SK-N-SH (cell line): ENCODE measurements around the gene UPK1B. TPM values are rescaled to one million over a fixed set of nuclear protein-coding genes. Genes with fewer than 3 reads are reported as not detected.

Experiments used
- CTCF ChIA-PET: fragments of 300-600, 350-600 bp; formaldehyde crosslinking; extraction: SDS; loops from one replicate; lab custom pipeline; 2021; lab: Yijun Ruan, JAX
- POLR2A ChIA-PET: fragments of 350-600 bp; sonication (Branson Sonifier 250); formaldehyde crosslinking; extraction: SDS; loops from one replicate; lab custom pipeline; 2020; ENCODE audit warnings: antibody characterized with exemption, inconsistent platforms; lab: Yijun Ruan, JAX
- DNase-seq: peaks from one replicate; pipeline ENCODE4 v3.0.0; 2012
- H2AFZ ChIP-seq: fragments of 200-600 bp; sonication (generic); 2 replicates; pipeline ENCODE4 v1.8.1; 2016; ENCODE audit warnings: antibody characterized with exemption, mild to moderate bottlenecking, low read depth
- H3F3A ChIP-seq: fragments of 200-600 bp; sonication (generic); replicated peaks from 2 replicates; pipeline ENCODE3; 2016; ENCODE audit warnings: antibody characterized with exemption, mild to moderate bottlenecking; ENCODE audit not compliant: insufficient read depth
- H3K27ac ChIP-seq, 2 experiments: fragments of 200-500 bp in 1 of 2; fragments of 200-600 bp in 1 of 2; sonication (Bioruptor generic) in 1 of 2; sonication (generic), shearing (Covaris generic) in 1 of 2; 2 replicates each; pipeline versions ENCODE4 v1.5.1 to v1.6.1; 2014 to 2016; ENCODE audit warnings: low read depth in 2 of 2, inconsistent platforms in 1 of 2, low read length in 1 of 2, mild to moderate bottlenecking in 1 of 2, mixed read lengths in 1 of 2
- H3K27me3 ChIP-seq: fragments of 200-600 bp; sonication (generic), shearing (Covaris generic); 2 replicates; pipeline ENCODE4 v1.6.1; 2016; ENCODE audit warnings: mixed run types; ENCODE audit not compliant: insufficient read depth
- H3K36me3 ChIP-seq, 2 experiments: fragments of 200-500 bp in 1 of 2; fragments of 200-600 bp in 1 of 2; sonication (Bioruptor generic) in 1 of 2; sonication (generic) in 1 of 2; replicated peaks in 1 of 2; 2 replicates each; pipeline versions ENCODE3 to v1.5.1; 2014 to 2016; ENCODE audit warnings: low read length in 1 of 2, mild to moderate bottlenecking in 1 of 2; ENCODE audit not compliant: insufficient read depth in 2 of 2, control insufficient read depth in 1 of 2
- H3K4me1 ChIP-seq, 2 experiments: fragments of 200-500 bp in 1 of 2; fragments of 200-600 bp in 1 of 2; sonication (Bioruptor generic) in 1 of 2; sonication (generic), shearing (Covaris generic) in 1 of 2; 2 replicates each; pipeline versions ENCODE4 v1.5.1 to v1.6.1; 2014 to 2016; ENCODE audit warnings: low read depth in 1 of 2, low read length in 1 of 2, mixed run types in 1 of 2; ENCODE audit not compliant: insufficient read depth in 2 of 2, control insufficient read depth in 1 of 2
- H3K4me2 ChIP-seq: fragments of 200-600 bp; sonication (generic), shearing (Covaris generic); 2 replicates; pipeline ENCODE4 v1.6.1; 2017; ENCODE audit warnings: mixed run types
- H3K4me3 ChIP-seq, 2 experiments: fragments of 200-500 bp in 1 of 2; fragments of 200-600 bp in 1 of 2; sonication (Bioruptor generic) in 1 of 2; sonication (generic), shearing (Covaris generic) in 1 of 2; 2 replicates each; pipeline versions ENCODE4 v1.5.1 to v1.8.1; 2014 to 2016; ENCODE audit warnings: low read depth in 2 of 2, inconsistent platforms in 1 of 2, low read length in 1 of 2, mild to moderate bottlenecking in 1 of 2, mixed read lengths in 1 of 2, moderate library complexity in 1 of 2
- H3K79me2 ChIP-seq: fragments of 200-600 bp; sonication (generic); 2 replicates; pipeline ENCODE4 v1.8.1; 2017; ENCODE audit warnings: mild to moderate bottlenecking; ENCODE audit not compliant: insufficient read depth
- H3K9ac ChIP-seq: fragments of 200-600 bp; sonication (generic); 2 replicates; pipeline ENCODE4 v1.6.1; 2017; ENCODE audit warnings: mixed run types
- H3K9me2 ChIP-seq: fragments of 200-600 bp; sonication (generic); 2 replicates; pipeline ENCODE4 v1.6.1; 2017; ENCODE audit warnings: mixed run types
- H3K9me3 ChIP-seq: fragments of 200-600 bp; sonication (generic); 2 replicates; pipeline ENCODE4 v1.6.1; 2017; ENCODE audit warnings: mixed run types, mild to moderate bottlenecking, moderate library complexity
- H4K20me1 ChIP-seq: fragments of 200-600 bp; sonication (generic); 2 replicates; pipeline ENCODE4 v1.6.1; 2017; ENCODE audit warnings: mild to moderate bottlenecking, mixed run types; ENCODE audit not compliant: insufficient read depth
- CTCF ChIP-seq: fragments of 200-600 bp; sonication (generic); IDR thresholded peaks from 2 replicates; pipeline ENCODE4 v1.6.1; 2017; ENCODE audit warnings: antibody characterized with exemption, mild to moderate bottlenecking, moderate library complexity
- ELF1 ChIP-seq: IDR thresholded peaks from 2 replicates; pipeline ENCODE4 v1.4.0; 2012
- FOXM1 ChIP-seq: IDR thresholded peaks from 2 replicates; pipeline ENCODE4 v1.4.0; 2012; ENCODE audit warnings: low read depth, mild to moderate bottlenecking
- GATA2 ChIP-seq: sonication (generic); formaldehyde crosslinking; IDR thresholded peaks from 2 replicates; pipeline ENCODE4 v1.5.0; 2020; ENCODE audit warnings: mild to moderate bottlenecking, missing genetic modification reagents
- JUND ChIP-seq: IDR thresholded peaks from 2 replicates; pipeline ENCODE4 v1.4.0; 2012
- MAX ChIP-seq: IDR thresholded peaks from 2 replicates; pipeline ENCODE4 v1.4.0; 2012; ENCODE audit warnings: low read depth
- MXI1 ChIP-seq: IDR thresholded peaks from 2 replicates; pipeline ENCODE4 v1.6.1; 2012; ENCODE audit warnings: mild to moderate bottlenecking, low read depth, low read length, improper control_type of control experiment
- PBX3 ChIP-seq: IDR thresholded peaks from 2 replicates; pipeline ENCODE4; 2012
- RCOR1 ChIP-seq: fragments of 150-350 bp; IDR thresholded peaks from 2 replicates; pipeline ENCODE4 v1.6.1; 2017; ENCODE audit warnings: antibody characterized with exemption, low read length
- REST ChIP-seq: IDR thresholded peaks from 2 replicates; pipeline ENCODE4 v1.6.1; 2012; ENCODE audit warnings: mild to moderate bottlenecking, low read depth, low read length, moderate library complexity
- RXRA ChIP-seq: IDR thresholded peaks from 2 replicates; pipeline ENCODE4 v1.4.0; 2012; ENCODE audit warnings: low read depth, mild to moderate bottlenecking, borderline replicate concordance
- SIN3A ChIP-seq: IDR thresholded peaks from 2 replicates; pipeline ENCODE4 v1.6.1; 2012; ENCODE audit warnings: low read depth, mild to moderate bottlenecking, low read length, moderate library complexity, borderline replicate concordance
- SMC3 ChIP-seq: IDR thresholded peaks from 2 replicates; pipeline ENCODE4 v1.6.1; 2012; ENCODE audit warnings: low read depth, low read length, improper control_type of control experiment
- TAF1 ChIP-seq: IDR thresholded peaks from 2 replicates; pipeline ENCODE4 v1.6.1; 2012; ENCODE audit warnings: low read depth, mild to moderate bottlenecking, low read length, moderate library complexity, borderline replicate concordance
- TEAD4 ChIP-seq: IDR thresholded peaks from 2 replicates; pipeline ENCODE4 v1.4.0; 2012; ENCODE audit warnings: mild to moderate bottlenecking, borderline replicate concordance; ENCODE audit not compliant: insufficient read depth
- ZBTB33 ChIP-seq: IDR thresholded peaks from 2 replicates; pipeline ENCODE4 v1.4.0; 2012; ENCODE audit warnings: low read depth, borderline replicate concordance
- WGBS: methylation state at CpG from one replicate; pipeline ENCODE4 v1.1.6; 2017; ENCODE audit warnings: low lambda C conversion rate; 5-methylcytosine and 5-hydroxymethylcytosine counted together
- polyA plus RNA-seq, 3 experiments: library from polyadenylated mRNA; depleted of rRNA; stranded (reverse); fragments of >200 nt; gene quantifications; 2 replicates each; pipeline ENCODE4 v1.2.3, GENCODE V29; 2012

The UPK1B gene
- polyA plus RNA-seq, 1 of the 3 experiments (the other 2 are of a cell fraction) = not detected

GRCh38 chr3:119235151-119235550 is 61.8 kb downstream of the UPK1B start (continued):
- TF ChIP-seq ZBTB33 = no peak
- no peak for TF ChIP-seq MAX
- no peak for TF ChIP-seq RXRA
- TF ChIP-seq FOXM1 = no peak
- no peak for TF ChIP-seq MXI1
- no peak for TF ChIP-seq GATA2 (CRISPR knock-in tag)
- no peak for TF ChIP-seq TAF1
- no peak for TF ChIP-seq SIN3A
- TF ChIP-seq JUND = no peak
- no peak for TF ChIP-seq SMC3
- TF ChIP-seq TEAD4 = no peak
- no peak for TF ChIP-seq CTCF
- TF ChIP-seq ELF1 = no peak
- TF ChIP-seq RCOR1 = no peak

- Histone ChIP-seq H3K27ac (no peak overlapping the region; a peak in 1 of 4 replicates), H3K79me2 (peaks cover 48% of the 10 kb centered on the region), H2AFZ (no peak overlapping the region), H4K20me1 (no peaks in the 10 kb centered on the region; the same call in 1 of the 2 replicates), H3F3A (peaks cover 35% of the 10 kb centered on the region)
- POLR2A ChIA-PET = no interaction called here
- CTCF ChIA-PET = interaction anchor here (0.9 to 1.0 kb wide), 2 partner anchors 19 to 91 kb away, joined by 3 read pairs; partner anchors contain the start of gene TEX55
- no peak for TF ChIP-seq PBX3
- no peak for TF ChIP-seq SMC3
- TF ChIP-seq REST = no peak
- TF ChIP-seq TEAD4 = no peak
- TF ChIP-seq, all 33 proteins: peak for 0
- peaks cover 42 to 46% of the 10 kb centered on the region in 2 experiments for H3K36me3 ChIP-seq
- H3K4me1 ChIP-seq = peaks cover 3 to 8% of the 10 kb centered on the region in 2 experiments; a peak in 3 of 4 replicates
- WGBS = 96% methylated on average over 2 of the region's 7 CpGs
- H3K9ac ChIP-seq = no peak overlapping the region
- H3K4me2 ChIP-seq = no peak overlapping the region
- no peaks in the 10 kb centered on the region for H3K9me3 ChIP-seq
- no peak overlapping the region for H3K4me3 ChIP-seq
- H3K27me3 ChIP-seq = no peaks in the 10 kb centered on the region
- no peaks in the 10 kb centered on the region; the same call in 1 of the 2 replicates for H3K9me2 ChIP-seq
- no peak for DNase-seq
Measured at GRCh38 chr3:119236756-119237155, 63.4 kb downstream of the UPK1B start.
